Adrenal gland (tissue), 12 donors: Measurements from ENCODE around the gene SLC4A5. TPM values are rescaled to one million over a fixed set of nuclear protein-coding genes. Genes with fewer than 3 reads are reported as not detected.

Experiments
- DNase-seq, 7 donors: peaks; one replicate each; pipeline ENCODE4 v3.0.0-alpha.2; 2019 to 2020
- H3K27ac ChIP-seq, 5 donors: fragments of 200-600 bp; sonication (generic) in 4 of 5; 1 replicate in 3 of 5; 2 replicates in 2 of 5; pipeline versions ENCODE4 v1.5.1 to v1.8.0; 2016 to 2020; ENCODE audit warnings: mild to moderate bottlenecking in 1 of 5
- H3K27me3 ChIP-seq: fragments of 200-600 bp; 2 replicates; pipeline ENCODE4 v1.8.0; 2021
- H3K36me3 ChIP-seq, 2 donors: fragments of 200-600 bp; replicated peaks in 1 of 2; 1 replicate in 1 of 2; 2 replicates in 1 of 2; pipeline versions ENCODE4 v1.5.1 to v1.8.0; 2018 to 2022
- H3K4me1 ChIP-seq, 2 donors: fragments of 200-600 bp; replicated peaks in 1 of 2; 1 replicate in 1 of 2; 2 replicates in 1 of 2; pipeline versions ENCODE4 v1.5.1 to v1.8.0; 2018 to 2021
- H3K4me3 ChIP-seq, 4 donors: fragments of 200-600 bp; sonication (generic) in 3 of 4; one replicate each; pipeline ENCODE4 v1.5.1; 2016 to 2018
- H3K9me3 ChIP-seq, 3 donors: fragments of 200-600 bp; sonication (generic) in 1 of 3; replicated peaks in 1 of 3; 1 replicate in 2 of 3; 2 replicates in 1 of 3; pipeline versions ENCODE4 v1.5.1 to v1.8.0; 2016 to 2021
- CTCF ChIP-seq, 6 experiments: fragments of 450-650 bp in 4 of 6; fragments of 200-600 bp in 2 of 6; sonication (generic) in 1 of 6; IDR thresholded peaks; 1 replicate in 5 of 6; 2 replicates in 1 of 6; pipeline versions ENCODE4 v1.5.1 to v1.8.0; 2016 to 2021; ENCODE audit warnings: antibody characterized with exemption in 6 of 6, mild to moderate bottlenecking in 2 of 6, moderate library complexity in 1 of 6
- POLR2A ChIP-seq, 2 donors: fragments of 450-650 bp; IDR thresholded peaks; one replicate each; pipeline ENCODE4 v1.6.1; 2017; ENCODE audit warnings: antibody characterized with exemption in 2 of 2, mild to moderate bottlenecking in 2 of 2, moderate library complexity in 1 of 2
- WGBS, 4 donors: extraction: QIAGEN DNeasy Blood & Tissue Kit in 2 of 4; methylation state at CpG; one replicate each; pipeline versions ENCODE4 v1.1.5 to v1.1.7; 2013 to 2017; 5-methylcytosine and 5-hydroxymethylcytosine counted together
- intact Hi-C, 2 donors: fragments of 100-400 bp; cut with DNase I; formaldehyde crosslinking; loops; one replicate each; pipeline versions ENCODE4 v1.14.1 to v1.15.0; 2022 to 2023
- polyA plus RNA-seq, 3 donors: library from polyadenylated mRNA; stranded (reverse); fragments of 200-250 nt in 2 of 3; fragments of 350-450 nt in 1 of 3; fragmentation: Illumina TruSeq in 1 of 3; extraction: RNeasy Lipid Tissue Mini Kit (QIAGEN cat#74804) in 1 of 3; gene quantifications; one replicate each; pipeline ENCODE4 v1.2.3, GENCODE V29; 2013 to 2014
- total RNA-seq, 9 donors: library from RNA; depleted of rRNA in 4 of 9; stranded (reverse); fragments of >200 nt in 4 of 9; fragments of 120-200 nt in 1 of 9; fragmentation: NEBNext Ultra II Directional in 1 of 9; extraction: Animal tissue kit (Norgen Biotek cat#: 25700) in 1 of 9; gene quantifications; one replicate each; pipeline versions ENCODE4 v1.1.0 to v1.2.4, GENCODE V29; 2013 to 2023
- donor health status: healthy with polysubstance abuse.
- donor health status: Bipolar disorder and iron deficiency.
- donor health status: DM: yes; HTN: yes; CAD: no.
- donor health status: DM: no; HTN: no; CAD: no.
- donor health status: DM: no; HTN: no; CAD: no.
- donor health status: DM: yes; HTN: yes; CAD: no.

Gene SLC4A5
- total and polyA plus RNA-seq, 12 donors, result 0.14 to 2.7 (median 0.74) TPM; not detected in 1

- peak in 2 of 7 donors; percentile 24 to 39 for DNase-seq
- Histone ChIP-seq H3K36me3 (no peaks in the 10 kb centered on the region), H3K27ac (peak overlapping the region in 3 of 5 donors; percentile 84 to 92 (median 88)), H3K4me3 (peak overlapping the region in 3 of 4 donors; percentile 2 to 85 (median 78)), H3K27me3 (no peaks in the 10 kb centered on the region), H3K9me3 (no peaks in the 10 kb centered on the region), H3K4me1 (peaks cover 20 to 43% of the 10 kb centered on the region in 2 donors)
- intact Hi-C loops, result loop anchor here (10.0 kb wide), 2 partner anchors 56 to 136 kb away; no protein-coding TSS in a partner anchor
- no peak for TF ChIP-seq CTCF (IDR thresholded peaks at IDR 0.05)
- TF ChIP-seq POLR2A (IDR thresholded peaks at IDR 0.05), result no peak
- 0 to 1% (median 0%) methylated on average over 3 to 11 of the region's 11 CpGs for WGBS, 4 donors
These were observed 48.0 kb upstream of the SLC4A5 start for GRCh38 chr2:74391209-74391579.

GRCh38 chr2:74390606-74391005 lies 47.4 kb upstream of the SLC4A5 start:
- Histone ChIP-seq H3K36me3 (peaks cover 0 to under 1% of the 10 kb centered on the region in 2 donors), H3K4me3 (peak overlapping the region in 1 of 4 donors; percentile 85), H3K4me1 (peaks cover 20 to 47% of the 10 kb centered on the region in 2 donors), H3K27ac (peak overlapping the region in 1 of 5 donors; percentile 88), H3K9me3 (no peaks in the 10 kb centered on the region), H3K27me3 (no peaks in the 10 kb centered on the region)
- no peak for DNase-seq
- intact Hi-C loops, result loop anchor here (10.0 kb wide), 2 partner anchors 56 to 136 kb away; no protein-coding TSS in a partner anchor
- WGBS, 4 donors, result 56 to 73% (median 68%) methylated on average over 5 of the region's 5 CpGs
- TF ChIP-seq POLR2A (IDR thresholded peaks at IDR 0.05) (no peak), CTCF (IDR thresholded peaks at IDR 0.05) (no peak)

GRCh38 chr2:74387346-74387745 lies 44.1 kb upstream of the SLC4A5 start:
- WGBS, 4 donors, result 49 to 71% (median 66%) methylated on average over 1 of the region's 1 CpG
- H3K36me3 ChIP-seq, result peaks cover 0 to 5% of the 10 kb centered on the region in 2 donors
- peak overlapping the region in 2 of 5 donors; percentile 68 to 74 for H3K27ac ChIP-seq
- intact Hi-C loops, result no loop called here
- H3K4me1 ChIP-seq, result peaks cover 20 to 66% of the 10 kb centered on the region in 2 donors
- H3K9me3 ChIP-seq, result no peaks in the 10 kb centered on the region
- no peak for DNase-seq
- no peaks in the 10 kb centered on the region for H3K27me3 ChIP-seq
- no peak overlapping the region for H3K4me3 ChIP-seq
- TF ChIP-seq POLR2A (IDR thresholded peaks at IDR 0.05) (no peak), CTCF (IDR thresholded peaks at IDR 0.05) (no peak)

GRCh38 chr2:74385396-74385795 lies 42.2 kb upstream of the SLC4A5 start:
- TF ChIP-seq POLR2A (IDR thresholded peaks at IDR 0.05) (no peak), CTCF (IDR thresholded peaks at IDR 0.05) (no peak)
- Histone ChIP-seq H3K27me3 (no peaks in the 10 kb centered on the region), H3K4me3 (no peak overlapping the region), H3K4me1 (peaks cover 18 to 70% of the 10 kb centered on the region in 2 donors), H3K27ac (peak overlapping the region in 1 of 5 donors; percentile 74), H3K9me3 (no peaks in the 10 kb centered on the region), H3K36me3 (peaks cover 0 to 5% of the 10 kb centered on the region in 2 donors)
- intact Hi-C loops, result no loop called here
- peak in 1 of 7 donors; percentile 13 for DNase-seq
- 77 to 85% (median 77%) methylated on average over 8 of the region's 8 CpGs for WGBS, 4 donors
